KMS-11 (cell line): ENCODE results near the gene SLC12A7.

Experiments
- H2AFZ ChIP-seq: fragments of 200-600 bp; sonication (generic); 2 replicates; pipeline ENCODE4 v1.6.1; 2016; ENCODE audit warnings: antibody characterized with exemption, mixed run types, low read depth
- H3K27ac ChIP-seq: fragments of 200-600 bp; sonication (generic); 2 replicates; pipeline ENCODE4 v1.6.1; 2016; ENCODE audit warnings: mild to moderate bottlenecking, mixed run types
- H3K27me3 ChIP-seq: fragments of 200-600 bp; sonication (generic); 2 replicates; pipeline ENCODE4 v1.6.1; 2017; ENCODE audit warnings: mild to moderate bottlenecking, low read depth, mixed run types, moderate library complexity; ENCODE audit not compliant: insufficient read depth
- H3K36me3 ChIP-seq: fragments of 200-600 bp; sonication (generic); 2 replicates; pipeline ENCODE4 v1.6.1; 2017; ENCODE audit warnings: mild to moderate bottlenecking, mixed run types; ENCODE audit not compliant: insufficient read depth
- H3K4me1 ChIP-seq: fragments of 200-600 bp; sonication (generic); 2 replicates; pipeline ENCODE4 v1.6.1; 2016; ENCODE audit warnings: mild to moderate bottlenecking, low read depth, mixed run types; ENCODE audit not compliant: poor library complexity, severe bottlenecking
- H3K4me2 ChIP-seq: fragments of 200-600 bp; sonication (generic); 2 replicates; pipeline ENCODE4 v1.7.0; 2016; ENCODE audit warnings: mild to moderate bottlenecking, mixed run types
- H3K4me3 ChIP-seq: fragments of 200-600 bp; sonication (generic); IDR thresholded peaks from 2 replicates; pipeline ENCODE4 v1.6.1; 2017; ENCODE audit warnings: low read depth, low read length, mixed read lengths; ENCODE audit not compliant: insufficient read depth
- H3K79me2 ChIP-seq: fragments of 200-600 bp; sonication (generic); 2 replicates; pipeline ENCODE4 v1.6.1; 2016; ENCODE audit warnings: low read depth, mixed run types; ENCODE audit not compliant: insufficient read depth
- H3K9ac ChIP-seq: fragments of 200-600 bp; sonication (generic); 2 replicates; pipeline ENCODE4 v1.6.1; 2016; ENCODE audit warnings: mild to moderate bottlenecking, mixed run types
- H4K20me1 ChIP-seq: fragments of 200-600 bp; sonication (generic); 2 replicates; pipeline ENCODE4 v1.6.1; 2016; ENCODE audit warnings: mild to moderate bottlenecking, mixed run types; ENCODE audit not compliant: insufficient read depth
- CTCF ChIP-seq: fragments of 200-600 bp; sonication (generic); conservative IDR thresholded peaks from 2 replicates; pipeline ENCODE4 v1.6.1; 2017; ENCODE audit warnings: low read depth, mild to moderate bottlenecking, antibody characterized with exemption, low read length, moderate library complexity, mixed read lengths

SLC12A7 gene

GRCh38 chr5:1058988-1059883, 52.6 kb downstream of the SLC12A7 start:
- Histone ChIP-seq H3K27me3 (no peaks in the 10 kb centered on the region), H3K36me3 (no peaks in the 10 kb centered on the region), H3K27ac (no peak overlapping the region), H3K4me2 (no peak overlapping the region), H3K79me2 (no peaks in the 10 kb centered on the region), H4K20me1 (no peaks in the 10 kb centered on the region), H3K4me1 (no peaks in the 10 kb centered on the region), H3K9ac (no peak overlapping the region), H2AFZ (no peak overlapping the region), H3K4me3 (no peak overlapping the region)
- TF ChIP-seq CTCF = no peak

GRCh38 chr5:1058083-1058945, 53.5 kb downstream of the SLC12A7 start:
- H3K9ac ChIP-seq = no peak overlapping the region
- H4K20me1 ChIP-seq = no peaks in the 10 kb centered on the region
- H3K4me2 ChIP-seq = no peak overlapping the region
- H3K79me2 ChIP-seq = no peaks in the 10 kb centered on the region
- no peak overlapping the region for H2AFZ ChIP-seq
- H3K36me3 ChIP-seq = 0 out of 2 replicates have a peak, but pooled peaks cover 1% of the 10 kb centered on the region
- no peak overlapping the region for H3K27ac ChIP-seq
- no peak overlapping the region for H3K4me3 ChIP-seq
- no peak for TF ChIP-seq CTCF
- H3K4me1 ChIP-seq = peaks cover under 1% of the 10 kb centered on the region
- no peaks in the 10 kb centered on the region for H3K27me3 ChIP-seq

GRCh38 chr5:1057485-1058082, 54.3 kb downstream of the SLC12A7 start:
- Histone ChIP-seq H4K20me1 (no peaks in the 10 kb centered on the region), H3K36me3 (0 out of 2 replicates have a peak, but pooled peaks cover 3% of the 10 kb centered on the region), H2AFZ (no peak overlapping the region), H3K4me1 (peaks cover 7% of the 10 kb centered on the region), H3K4me2 (no peak overlapping the region), H3K4me3 (no peak overlapping the region), H3K27ac (no peak overlapping the region), H3K9ac (no peak overlapping the region), H3K27me3 (no peaks in the 10 kb centered on the region), H3K79me2 (no peaks in the 10 kb centered on the region)
- no peak for TF ChIP-seq CTCF
